WTC11 (cell line): ENCODE measurements around the gene C1QTNF6.
"Not testable (repeated sequence)": the region's sequence is repeated elsewhere in the genome, so short reads cannot be mapped to it uniquely, and the experiment has no call there.

Experiments used
- CREB1 ChIP-seq: sonication (generic); formaldehyde crosslinking; IDR thresholded peaks from 2 replicates; pipeline ENCODE4 v1.8.0; 2023; ENCODE audit warnings: mild to moderate bottlenecking, missing genetic modification reagents
- CREM ChIP-seq: sonication (generic); formaldehyde crosslinking; IDR thresholded peaks from 2 replicates; pipeline ENCODE4 v1.8.1; 2022; ENCODE audit warnings: mild to moderate bottlenecking, missing genetic modification reagents, moderate library complexity
- CTCF ChIP-seq: fragments of 200-600 bp; IDR thresholded peaks from 2 replicates; pipeline ENCODE4 v1.8.0; 2022; ENCODE audit warnings: antibody characterized with exemption
- FOXJ3 ChIP-seq: sonication (generic); formaldehyde crosslinking; IDR thresholded peaks from 2 replicates; pipeline ENCODE4 v1.9.0; 2021; ENCODE audit warnings: missing genetic modification reagents, mild to moderate bottlenecking, borderline replicate concordance
- MAX ChIP-seq: sonication (generic); formaldehyde crosslinking; IDR thresholded peaks from 2 replicates; pipeline ENCODE4 v1.8.0; 2022; ENCODE audit warnings: mild to moderate bottlenecking, missing genetic modification reagents
- NR3C1 ChIP-seq: sonication (generic); formaldehyde crosslinking; conservative IDR thresholded peaks from 2 replicates; pipeline ENCODE4 v1.8.1; 2023; ENCODE audit warnings: low read depth, mild to moderate bottlenecking, missing genetic modification reagents
- SMAD3 ChIP-seq: sonication (generic); formaldehyde crosslinking; IDR thresholded peaks from 2 replicates; pipeline ENCODE4 v1.8.0; 2022; ENCODE audit warnings: missing genetic modification reagents, mild to moderate bottlenecking, borderline replicate concordance
- ZNF232 ChIP-seq: sonication (generic); formaldehyde crosslinking; IDR thresholded peaks from 2 replicates; pipeline ENCODE4 v1.8.0; 2022; ENCODE audit warnings: mild to moderate bottlenecking, missing genetic modification reagents

DNA sequence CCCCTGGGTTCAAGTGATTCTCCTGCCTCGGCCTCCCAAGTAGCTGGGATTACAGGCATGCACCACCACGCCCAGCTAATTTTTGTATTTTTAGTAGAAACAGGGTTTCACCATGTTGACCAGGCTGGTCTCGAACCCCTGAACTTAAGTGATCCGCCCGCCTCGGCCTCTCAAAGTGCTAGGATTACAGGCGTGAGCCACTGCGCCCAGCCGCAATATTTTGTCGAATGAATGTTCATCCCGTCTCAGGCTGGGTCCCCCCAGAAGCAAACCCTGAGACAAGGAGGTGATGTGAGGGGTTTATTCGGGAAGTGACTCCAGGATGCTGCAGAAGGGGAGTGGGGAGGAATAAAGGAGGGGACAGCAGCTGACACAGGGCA lies 45.3 kb upstream of the C1QTNF6 start:
- TF ChIP-seq MAX (CRISPR knock-in tag); FOXJ3 (CRISPR knock-in tag); CTCF; CREB1 (CRISPR knock-in tag); ZNF232 (CRISPR knock-in tag); SMAD3 (CRISPR knock-in tag); CREM (CRISPR knock-in tag); NR3C1 (CRISPR knock-in tag): not testable (repeated sequence)
